H9 (cell line): ENCODE measurements around the gene CDH6. TPM values are rescaled to one million over a fixed set of nuclear protein-coding genes. Genes with fewer than 3 reads are reported as not detected.

Experiments used
- DNase-seq: peaks from one replicate; pipeline ENCODE4 v3.0.0-alpha.2; 2017
- H2AFZ ChIP-seq: one replicate; pipeline ENCODE4 v1.6.1; 2013; ENCODE audit warnings: mild to moderate bottlenecking, low read length, control low read depth, moderate library complexity
- H2AK5ac ChIP-seq: 2 replicates; pipeline ENCODE4 v1.6.1; 2013; ENCODE audit warnings: low read length, control low read depth, mixed read lengths; ENCODE audit not compliant: insufficient read length
- H2BK120ac ChIP-seq: one replicate; pipeline ENCODE4 v1.6.1; 2013; ENCODE audit warnings: low read depth, mild to moderate bottlenecking, low read length, control low read depth, inconsistent platforms; ENCODE audit not compliant: poor library complexity, severe bottlenecking
- H2BK12ac ChIP-seq: 2 replicates; pipeline ENCODE4 v1.6.1; 2013; ENCODE audit warnings: low read length, control low read depth, mixed read lengths, low read depth; ENCODE audit not compliant: insufficient read length
- H2BK15ac ChIP-seq: 2 replicates; pipeline ENCODE4 v1.6.1; 2013; ENCODE audit warnings: low read depth, low read length, control low read depth
- H2BK20ac ChIP-seq: one replicate; pipeline ENCODE4 v1.6.1; 2013; ENCODE audit warnings: low read depth, mild to moderate bottlenecking, low read length, control low read depth, inconsistent platforms; ENCODE audit not compliant: poor library complexity, severe bottlenecking
- H2BK5ac ChIP-seq: 2 replicates; pipeline ENCODE4 v1.6.1; 2013; ENCODE audit warnings: low read length, control low read depth, mixed read lengths; ENCODE audit not compliant: insufficient read length
- H3K14ac ChIP-seq: 2 replicates; pipeline ENCODE4 v1.6.1; 2013; ENCODE audit warnings: low read length, control low read depth; ENCODE audit not compliant: insufficient read depth
- H3K18ac ChIP-seq: 2 replicates; pipeline ENCODE4 v1.6.1; 2013; ENCODE audit warnings: low read depth, mild to moderate bottlenecking, mixed read lengths, low read length, control low read depth; ENCODE audit not compliant: insufficient read length
- H3K23ac ChIP-seq: 2 replicates; pipeline ENCODE4 v1.6.1; 2013; ENCODE audit warnings: low read length, control low read depth, mixed read lengths, low read depth; ENCODE audit not compliant: insufficient read length
- H3K23me2 ChIP-seq: 2 replicates; pipeline ENCODE4 v1.6.1; 2013; ENCODE audit warnings: low read depth, mild to moderate bottlenecking, mixed read lengths, low read length, control low read depth; ENCODE audit not compliant: insufficient read length, poor library complexity, severe bottlenecking
- H3K27ac ChIP-seq: 2 replicates; pipeline ENCODE4 v1.5.1; 2013; ENCODE audit warnings: low read length, control low read depth, mixed read lengths, low read depth; ENCODE audit not compliant: insufficient read length
- H3K27me3 ChIP-seq: 2 replicates; pipeline ENCODE4 v1.6.1; 2013; ENCODE audit warnings: low read length, control low read depth, inconsistent platforms; ENCODE audit not compliant: insufficient read depth
- H3K4ac ChIP-seq: 2 replicates; pipeline ENCODE4 v1.6.1; 2013; ENCODE audit warnings: low read depth, mild to moderate bottlenecking, control low read depth, inconsistent platforms, low read length, moderate library complexity
- H3K4me1 ChIP-seq: 2 replicates; pipeline ENCODE4 v1.6.1; 2013; ENCODE audit warnings: low read length, control low read depth, inconsistent platforms; ENCODE audit not compliant: insufficient read depth
- H3K4me2 ChIP-seq: 2 replicates; pipeline ENCODE4 v1.6.1; 2013; ENCODE audit warnings: low read length, control low read depth, mixed read lengths; ENCODE audit not compliant: insufficient read length, insufficient read depth
- H3K56ac ChIP-seq: 2 replicates; pipeline ENCODE4 v1.6.1; 2013; ENCODE audit warnings: low read depth, mild to moderate bottlenecking, mixed read lengths, low read length, control low read depth; ENCODE audit not compliant: insufficient read length
- H3K79me1 ChIP-seq: 2 replicates; pipeline ENCODE4 v1.6.1; 2013; ENCODE audit warnings: low read depth, mild to moderate bottlenecking, moderate library complexity, low read length, control low read depth, inconsistent platforms; ENCODE audit not compliant: insufficient read depth, poor library complexity, severe bottlenecking
- H3K79me2 ChIP-seq: 2 replicates; pipeline ENCODE4 v1.6.1; 2013; ENCODE audit warnings: low read length, control low read depth, inconsistent platforms; ENCODE audit not compliant: insufficient read depth
- H3K9ac ChIP-seq: 2 replicates; pipeline ENCODE4 v1.6.1; 2013; ENCODE audit warnings: low read length, control low read depth, mixed read lengths; ENCODE audit not compliant: insufficient read length; ENCODE audit errors: extremely low read depth
- H3K9me3 ChIP-seq: one replicate; pipeline ENCODE4 v1.6.1; 2013; ENCODE audit warnings: low read depth, low read length, inconsistent platforms; ENCODE audit not compliant: control insufficient read depth
- H3T11ph ChIP-seq: one replicate; pipeline ENCODE4 v1.6.1; 2013; ENCODE audit warnings: mild to moderate bottlenecking, low read length, control low read depth, inconsistent platforms
- H4K20me1 ChIP-seq: one replicate; pipeline ENCODE4 v1.6.1; 2013; ENCODE audit not compliant: control insufficient read depth, insufficient read length, insufficient read depth
- H4K5ac ChIP-seq: 2 replicates; pipeline ENCODE4 v1.6.1; 2013; ENCODE audit warnings: low read depth, mild to moderate bottlenecking, mixed read lengths, low read length, control low read depth; ENCODE audit not compliant: insufficient read length
- H4K8ac ChIP-seq: replicated peaks from 2 replicates; pipeline ENCODE4 v1.6.1; 2013; ENCODE audit warnings: low read length, control low read depth, mixed read lengths, low read depth; ENCODE audit not compliant: insufficient read length
- H4K91ac ChIP-seq: 2 replicates; pipeline ENCODE4 v1.6.1; 2013; ENCODE audit warnings: low read depth, mild to moderate bottlenecking, moderate library complexity, mixed read lengths, low read length, control low read depth; ENCODE audit not compliant: insufficient read length
- H3K27ac Mint-ChIP-seq, 3 experiments: 2 replicates in 2 of 3; 3 replicates in 1 of 3; pipeline ENCODE4 v1.8.0; 2020 to 2021; ENCODE audit warnings: mixed read lengths in 3 of 3, mild to moderate bottlenecking in 1 of 3, moderate library complexity in 1 of 3
- H3K27me3 Mint-ChIP-seq: 2 replicates; pipeline ENCODE4 v1.8.0; 2021; ENCODE audit warnings: low read depth, mild to moderate bottlenecking, moderate library complexity, mixed read lengths
- H3K36me3 Mint-ChIP-seq, 3 experiments: 2 replicates in 2 of 3; 3 replicates in 1 of 3; pipeline ENCODE4 v1.8.0; 2020 to 2021; ENCODE audit warnings: low read depth in 3 of 3, mixed read lengths in 3 of 3; ENCODE audit not compliant: insufficient read depth in 1 of 3
- H3K4me1 Mint-ChIP-seq, 2 experiments: 2 replicates each; pipeline ENCODE4 v1.8.0; 2020; ENCODE audit warnings: mixed read lengths in 2 of 2
- H3K4me3 Mint-ChIP-seq, 2 experiments: 2 replicates in 1 of 2; 3 replicates in 1 of 2; pipeline ENCODE4 v1.8.0; 2020 to 2021; ENCODE audit warnings: mild to moderate bottlenecking in 2 of 2, mixed read lengths in 2 of 2, moderate library complexity in 1 of 2
- H3K9me3 Mint-ChIP-seq, 2 experiments: 2 replicates in 1 of 2; 3 replicates in 1 of 2; pipeline ENCODE4 v1.8.0; 2020; ENCODE audit warnings: mild to moderate bottlenecking in 2 of 2, mixed read lengths in 2 of 2, moderate library complexity in 1 of 2
- CTCF ChIP-seq: fragments of 200-600 bp; sonication (generic); conservative IDR thresholded peaks from 3 replicates; pipeline ENCODE4 v1.8.0; 2021; ENCODE audit warnings: antibody characterized with exemption, mild to moderate bottlenecking
- WGBS: extraction: QIAGEN DNeasy Blood & Tissue Kit; methylation state at CpG from one replicate; pipeline ENCODE4 v1.1.7; 2013; ENCODE audit warnings: missing lambda C conversion rate, low lambda C conversion rate, mixed read lengths; ENCODE audit not compliant: insufficient read length; ENCODE audit errors: extremely low coverage; 5-methylcytosine and 5-hydroxymethylcytosine counted together
- total RNA-seq: library from RNA; stranded (reverse); gene quantifications from 2 replicates; pipeline ENCODE4 v1.2.1, GENCODE V29; 2021

CDH6 gene
- total RNA-seq, 1 experiment from 2014 or later, result 11.7 TPM

GRCh38 chr5:31204958-31205357 lies 11.5 kb downstream of the CDH6 start:
- Histone ChIP-seq H4K5ac (no peak overlapping the region), H3K79me1 (no peaks in the 10 kb centered on the region), H3K18ac (no peak overlapping the region), H3K4me2 (no peak overlapping the region), H2BK15ac (no peak overlapping the region), H4K20me1 (no peaks in the 10 kb centered on the region), H3K4ac (no peak overlapping the region), H2BK12ac (no peak overlapping the region), H2BK120ac (no peak overlapping the region), H4K91ac (no peak overlapping the region), H3K23ac (no peak overlapping the region), H3K27me3 (no peaks in the 10 kb centered on the region), H3K56ac (no peak overlapping the region), H2AFZ (no peak overlapping the region), H2BK5ac (no peak overlapping the region), H3K4me1 (no peaks in the 10 kb centered on the region), H3K23me2 (no peaks in the 10 kb centered on the region), H3T11ph (no peak overlapping the region), H3K27ac (no peak overlapping the region), H3K14ac (no peak overlapping the region), H2AK5ac (no peak overlapping the region), H3K9ac (no peak overlapping the region), H2BK20ac (no peak overlapping the region), H3K9me3 (no peaks in the 10 kb centered on the region), H4K8ac (no peak overlapping the region), H3K79me2 (no peaks in the 10 kb centered on the region)
- Mint-ChIP-seq H3K9me3 (no peaks in the 10 kb centered on the region), H3K27ac (no peak overlapping the region), H3K4me3 (no peak overlapping the region), H3K36me3 (no peaks in the 10 kb centered on the region), H3K27me3 (no peaks in the 10 kb centered on the region), H3K4me1 (no peaks in the 10 kb centered on the region)
- WGBS, result no CpG with 5 or more reads among the region's 1 CpG
- TF ChIP-seq CTCF, result no peak
- no peak for DNase-seq
